OCI-LY7 (cell line): ENCODE measurements around the gene AK9. TPM values are rescaled to one million over a fixed set of nuclear protein-coding genes. Genes with fewer than 3 reads are reported as not detected.
"Not testable (repeated sequence)": the region's sequence is repeated elsewhere in the genome, so short reads cannot be mapped to it uniquely, and the experiment has no call there.

Experiments used
- BruUV-seq: library from RNA; stranded (reverse); fragments of 400-500 nt; replicated peaks from 2 replicates; lab custom pipeline; 2021; lab: Mats Ljungman, UMichigan
- CTCF ChIA-PET: fragments of 300-600 bp; sonication (Branson Sonifier 250); formaldehyde crosslinking; loops from one replicate; lab custom pipeline; 2022; ENCODE audit warnings: antibody characterized with exemption; ENCODE audit not compliant: unreplicated experiment; lab: Charles Lee
- POLR2A ChIA-PET: fragments of 300-600 bp; sonication (Branson Sonifier 250); formaldehyde crosslinking; loops from one replicate; lab custom pipeline; 2022; ENCODE audit warnings: antibody characterized with exemption; lab: Charles Lee
- DNase-seq: peaks from one replicate; pipeline ENCODE4 v3.0.0-alpha.2; 2015; ENCODE audit warnings: low spot score
- H2AFZ ChIP-seq: fragments of 200-600 bp; sonication (generic), shearing (Covaris generic); 2 replicates; pipeline ENCODE4 v1.6.1; 2014; ENCODE audit warnings: mild to moderate bottlenecking, antibody characterized with exemption, low read length, moderate library complexity
- H3K27ac ChIP-seq: fragments of 200-600 bp; sonication (generic); 2 replicates; pipeline ENCODE4 v1.5.1; 2014; ENCODE audit warnings: mixed run types, low read depth, mild to moderate bottlenecking, moderate library complexity, low read length, inconsistent platforms; ENCODE audit not compliant: poor library complexity, severe bottlenecking
- H3K36me3 ChIP-seq: fragments of 200-600 bp; sonication (generic); 2 replicates; pipeline ENCODE4 v1.6.1; 2014; ENCODE audit warnings: mild to moderate bottlenecking, antibody characterized with exemption, low read length, moderate library complexity, mixed read lengths; ENCODE audit not compliant: insufficient read depth
- H3K4me1 ChIP-seq: fragments of 200-600 bp; sonication (generic); 2 replicates; pipeline ENCODE4 v1.5.1; 2014; ENCODE audit warnings: mild to moderate bottlenecking, low read length; ENCODE audit not compliant: insufficient read depth, poor library complexity, severe bottlenecking
- H3K4me2 ChIP-seq: fragments of 200-600 bp; sonication (generic); 2 replicates; pipeline ENCODE4 v1.6.1; 2014; ENCODE audit warnings: mild to moderate bottlenecking, low read length
- H3K4me3 ChIP-seq: fragments of 200-600 bp; sonication (generic); 2 replicates; pipeline ENCODE4 v1.5.1; 2014; ENCODE audit warnings: mild to moderate bottlenecking, low read depth, low read length; ENCODE audit not compliant: poor library complexity, severe bottlenecking
- H3K79me2 ChIP-seq: fragments of 200-600 bp; sonication (generic); 2 replicates; pipeline ENCODE4 v1.6.1; 2016; ENCODE audit warnings: low read depth, mild to moderate bottlenecking, low read length, moderate library complexity, mixed read lengths; ENCODE audit not compliant: insufficient read depth
- H3K9me2 ChIP-seq: fragments of 200-600 bp; sonication (generic); 2 replicates; pipeline ENCODE4 v1.6.1; 2016; ENCODE audit warnings: mild to moderate bottlenecking, low read length, mixed read lengths; ENCODE audit not compliant: insufficient read depth
- H3K9me3 ChIP-seq: fragments of 200-600 bp; sonication (generic); 2 replicates; pipeline ENCODE4 v1.6.1; 2014; ENCODE audit warnings: mild to moderate bottlenecking, mixed run types, low read length, mixed read lengths
- H4K20me1 ChIP-seq: fragments of 200-600 bp; sonication (generic); 2 replicates; pipeline ENCODE4 v1.6.1; 2014; ENCODE audit warnings: mild to moderate bottlenecking, antibody characterized with exemption, low read length, moderate library complexity, mixed read lengths; ENCODE audit not compliant: insufficient read depth
- EZH2phosphoT487 ChIP-seq: fragments of 200-600 bp; sonication (generic); IDR thresholded peaks from 2 replicates; pipeline ENCODE4 v1.6.1; 2018; ENCODE audit warnings: low read depth, borderline replicate concordance, mild to moderate bottlenecking, mixed run types, antibody characterized with exemption, low read length, moderate library complexity, mixed read lengths
- intact Hi-C: fragments of 100-400 bp; cut with micrococcal nuclease; formaldehyde crosslinking; loops from one replicate; pipeline ENCODE4 v1.10.0; 2022; ENCODE audit not compliant: unreplicated experiment
- total RNA-seq, 2 experiments: library from RNA; depleted of rRNA in 1 of 2; stranded (reverse); fragments of >200 nt in 1 of 2; shearing (Covaris generic) in 1 of 2; gene quantifications; 2 replicates each; pipeline ENCODE4 v1.2.3, GENCODE V29; 2014 to 2022
- TF ChIP-seq, protein P1 (sequence below): fragments of 200-600 bp; sonication (generic); conservative IDR thresholded peaks from 2 replicates; pipeline ENCODE4 v1.5.1; 2014; ENCODE audit warnings: mild to moderate bottlenecking, antibody characterized with exemption, low read length, moderate library complexity, mixed read lengths

AK9 gene
- total RNA-seq, 2 experiments from 2014 or later: 4.9 to 6.7 TPM

DNA sequence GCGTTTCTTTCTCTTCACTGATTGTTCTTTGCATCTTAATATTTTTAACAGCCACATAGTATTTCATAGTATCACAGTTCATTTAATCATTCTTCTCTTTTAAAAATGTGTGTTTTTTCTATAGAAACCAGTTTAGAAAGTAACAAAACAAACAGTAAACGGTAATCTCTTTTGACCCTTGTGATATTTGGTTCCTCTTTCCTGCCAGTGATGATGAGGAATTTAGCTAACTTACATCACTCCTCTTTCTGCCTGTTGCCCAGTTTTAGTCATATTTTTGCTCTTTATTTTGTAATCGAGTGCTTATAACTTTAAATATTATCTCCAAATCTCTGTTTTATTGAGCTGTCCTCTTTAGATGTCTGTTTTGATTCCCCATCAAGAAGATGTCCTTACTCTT, 169.9 kb downstream of the AK9 start:
- no peak overlapping the region for H2AFZ ChIP-seq
- peaks cover 6% of the 10 kb centered on the region; the same call in 1 of the 2 replicates for H3K9me3 ChIP-seq
- no peaks in the 10 kb centered on the region for H4K20me1 ChIP-seq
- no TSS peak for BruUV-seq
- CTCF ChIA-PET: no interaction called here
- H3K36me3 ChIP-seq: no peaks in the 10 kb centered on the region
- POLR2A ChIA-PET: interaction anchor here (0.6 kb wide), 1 partner anchor 454 kb away, joined by 3 read pairs; no protein-coding TSS in a partner anchor
- H3K4me3 ChIP-seq: no peak overlapping the region
- H3K9me2 ChIP-seq: no peaks in the 10 kb centered on the region
- H3K4me2 ChIP-seq: no peak overlapping the region
- no peak for DNase-seq
- intact Hi-C loops: no loop called here
- no peak overlapping the region for H3K27ac ChIP-seq
- H3K79me2 ChIP-seq: no peaks in the 10 kb centered on the region
- TF ChIP-seq, protein P1, sequence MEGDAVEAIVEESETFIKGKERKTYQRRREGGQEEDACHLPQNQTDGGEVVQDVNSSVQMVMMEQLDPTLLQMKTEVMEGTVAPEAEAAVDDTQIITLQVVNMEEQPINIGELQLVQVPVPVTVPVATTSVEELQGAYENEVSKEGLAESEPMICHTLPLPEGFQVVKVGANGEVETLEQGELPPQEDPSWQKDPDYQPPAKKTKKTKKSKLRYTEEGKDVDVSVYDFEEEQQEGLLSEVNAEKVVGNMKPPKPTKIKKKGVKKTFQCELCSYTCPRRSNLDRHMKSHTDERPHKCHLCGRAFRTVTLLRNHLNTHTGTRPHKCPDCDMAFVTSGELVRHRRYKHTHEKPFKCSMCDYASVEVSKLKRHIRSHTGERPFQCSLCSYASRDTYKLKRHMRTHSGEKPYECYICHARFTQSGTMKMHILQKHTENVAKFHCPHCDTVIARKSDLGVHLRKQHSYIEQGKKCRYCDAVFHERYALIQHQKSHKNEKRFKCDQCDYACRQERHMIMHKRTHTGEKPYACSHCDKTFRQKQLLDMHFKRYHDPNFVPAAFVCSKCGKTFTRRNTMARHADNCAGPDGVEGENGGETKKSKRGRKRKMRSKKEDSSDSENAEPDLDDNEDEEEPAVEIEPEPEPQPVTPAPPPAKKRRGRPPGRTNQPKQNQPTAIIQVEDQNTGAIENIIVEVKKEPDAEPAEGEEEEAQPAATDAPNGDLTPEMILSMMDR: no peak
- H3K4me1 ChIP-seq: no peaks in the 10 kb centered on the region

DNA sequence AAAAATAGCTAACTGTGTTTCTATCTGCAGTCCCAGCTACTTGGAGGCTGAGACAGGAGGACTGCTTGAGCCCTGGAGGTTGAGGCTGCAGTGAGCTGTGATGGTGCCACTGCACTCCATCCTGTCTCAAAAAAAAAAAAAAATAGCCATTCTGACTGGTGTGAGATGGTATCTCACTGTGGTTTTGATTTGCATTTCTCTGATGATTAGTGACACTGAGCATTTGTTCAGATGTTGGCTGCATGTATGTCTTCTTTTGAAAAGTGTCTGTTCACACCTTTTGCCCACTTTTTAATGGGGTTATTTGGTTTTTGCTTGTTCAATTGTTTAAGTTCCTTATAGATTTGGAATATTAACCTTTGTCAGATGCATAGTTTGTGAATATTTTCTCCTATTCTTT, 171.4 kb downstream of the AK9 start:
- H3K9me2 ChIP-seq, DNase-seq, H2AFZ ChIP-seq, H4K20me1 ChIP-seq, H3K79me2 ChIP-seq, H3K4me1 ChIP-seq, H3K9me3 ChIP-seq, CTCF ChIA-PET, intact Hi-C loops, BruUV-seq, H3K36me3 ChIP-seq, H3K4me3 ChIP-seq, H3K27ac ChIP-seq, H3K4me2 ChIP-seq: not testable (repeated sequence)
- POLR2A ChIA-PET: interaction anchor here (0.9 kb wide), 1 partner anchor 137 kb away, joined by 3 read pairs; no protein-coding TSS in a partner anchor

DNA sequence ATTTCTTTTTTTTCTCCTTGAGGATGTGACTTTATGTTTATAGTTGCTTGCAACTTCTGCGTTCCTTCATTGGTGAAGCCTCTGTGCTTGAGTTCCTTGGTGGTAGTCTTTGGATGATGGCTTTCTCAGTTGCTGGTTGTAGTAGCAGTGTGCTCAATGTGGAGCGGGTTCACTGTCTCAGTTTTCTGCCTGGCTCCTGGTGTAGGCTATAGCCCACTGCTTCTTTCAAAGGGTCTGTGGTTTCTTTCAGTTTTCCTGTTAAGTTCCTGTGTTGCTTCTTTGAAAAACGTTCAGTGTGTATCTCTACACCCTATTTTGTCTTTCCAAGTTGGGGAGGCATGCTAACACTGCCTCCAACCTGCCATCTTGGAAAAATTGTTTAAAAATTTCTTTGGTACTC, 174.1 kb downstream of the AK9 start:
- Histone ChIP-seq H3K79me2 (no peaks in the 10 kb centered on the region), H4K20me1 (no peaks in the 10 kb centered on the region), H2AFZ (no peak overlapping the region), H3K27ac (no peak overlapping the region), H3K9me2 (no peaks in the 10 kb centered on the region), H3K9me3 (no peaks in the 10 kb centered on the region), H3K36me3 (no peaks in the 10 kb centered on the region), H3K4me1 (no peaks in the 10 kb centered on the region), H3K4me2 (no peak overlapping the region), H3K4me3 (no peak overlapping the region)
- intact Hi-C loops: no loop called here
- no peak for TF ChIP-seq EZH2phosphoT487
- TF ChIP-seq, protein P1: no peak
- BruUV-seq: no TSS peak
- ChIA-PET POLR2A (interaction anchor here (0.7 kb wide), 1 partner anchor 114 kb away, joined by 3 read pairs; no protein-coding TSS in a partner anchor), CTCF (no interaction called here)
- DNase-seq: no peak
